ENCODE measurements around the gene HIPK4.
A peak's percentile ranks its signal among the peaks of the same experiment; 100 is the strongest.

Gene HIPK4

GRCh38 chr19:40365613-40366401 lies 24.2 kb downstream of the HIPK4 start:
- DNase-seq (ENCODE audit: low spot score): no peak

GRCh38 chr19:40365010-40365409 lies 25.0 kb downstream of the HIPK4 start:
- no peak for DNase-seq (ENCODE audit: low spot score)

- DNase-seq (ENCODE audit: low spot score): no peak
Observed at GRCh38 chr19:40363069-40363468, 26.9 kb downstream of the HIPK4 start.

GRCh38 chr19:40362160-40362559 lies 27.8 kb downstream of the HIPK4 start:
- DNase-seq (ENCODE audit: low spot score): no peak

- no peak for DNase-seq (ENCODE audit: low spot score)
Observed at GRCh38 chr19:40360708-40361241, 29.2 kb downstream of the HIPK4 start.

- no peak for DNase-seq (ENCODE audit: low spot score)
Observed at GRCh38 chr19:40360020-40360707, 29.8 kb downstream of the HIPK4 start.

DNA sequence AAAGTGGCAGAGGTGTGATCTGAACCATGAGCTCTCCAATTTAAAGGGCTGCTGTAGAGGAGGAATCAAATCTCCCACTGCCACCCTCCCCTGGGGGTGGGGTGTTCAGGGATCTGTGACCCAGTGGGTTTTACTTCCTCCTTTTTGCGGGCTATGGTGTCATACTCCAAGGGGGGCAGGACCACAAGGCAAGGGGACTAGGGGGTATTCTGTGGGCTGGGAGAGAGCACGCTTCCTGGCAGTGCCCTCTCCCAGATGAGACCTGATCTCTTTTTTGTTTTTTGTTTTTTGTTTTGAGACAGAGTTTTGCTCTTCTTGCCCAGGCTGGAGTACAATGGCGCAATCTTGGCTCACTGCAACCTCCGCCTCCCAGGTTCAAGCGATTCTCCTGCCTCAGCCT lies 31.2 kb downstream of the HIPK4 start:
- DNase-seq (ENCODE audit: low spot score): no peak

DNA sequence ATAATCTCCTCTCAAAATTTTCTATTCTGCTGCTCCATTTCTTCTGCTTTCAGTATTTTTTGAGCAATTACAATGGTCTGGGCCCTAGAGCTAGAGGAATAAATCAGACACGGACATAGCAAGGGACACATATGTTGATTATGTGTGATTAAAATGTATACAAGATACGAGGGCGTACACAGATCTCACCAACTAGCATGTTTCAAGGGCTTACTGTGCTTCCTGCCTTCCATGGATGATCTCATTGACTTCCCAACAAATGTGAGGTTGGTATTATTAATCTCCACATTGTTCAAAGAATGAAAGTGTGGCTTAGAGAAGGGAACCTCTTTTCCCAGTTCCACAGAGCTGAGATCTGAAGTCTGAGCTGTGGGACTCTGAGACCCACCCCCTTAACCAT lies 32.3 kb downstream of the HIPK4 start:
- DNase-seq (ENCODE audit: low spot score): no peak

DNA sequence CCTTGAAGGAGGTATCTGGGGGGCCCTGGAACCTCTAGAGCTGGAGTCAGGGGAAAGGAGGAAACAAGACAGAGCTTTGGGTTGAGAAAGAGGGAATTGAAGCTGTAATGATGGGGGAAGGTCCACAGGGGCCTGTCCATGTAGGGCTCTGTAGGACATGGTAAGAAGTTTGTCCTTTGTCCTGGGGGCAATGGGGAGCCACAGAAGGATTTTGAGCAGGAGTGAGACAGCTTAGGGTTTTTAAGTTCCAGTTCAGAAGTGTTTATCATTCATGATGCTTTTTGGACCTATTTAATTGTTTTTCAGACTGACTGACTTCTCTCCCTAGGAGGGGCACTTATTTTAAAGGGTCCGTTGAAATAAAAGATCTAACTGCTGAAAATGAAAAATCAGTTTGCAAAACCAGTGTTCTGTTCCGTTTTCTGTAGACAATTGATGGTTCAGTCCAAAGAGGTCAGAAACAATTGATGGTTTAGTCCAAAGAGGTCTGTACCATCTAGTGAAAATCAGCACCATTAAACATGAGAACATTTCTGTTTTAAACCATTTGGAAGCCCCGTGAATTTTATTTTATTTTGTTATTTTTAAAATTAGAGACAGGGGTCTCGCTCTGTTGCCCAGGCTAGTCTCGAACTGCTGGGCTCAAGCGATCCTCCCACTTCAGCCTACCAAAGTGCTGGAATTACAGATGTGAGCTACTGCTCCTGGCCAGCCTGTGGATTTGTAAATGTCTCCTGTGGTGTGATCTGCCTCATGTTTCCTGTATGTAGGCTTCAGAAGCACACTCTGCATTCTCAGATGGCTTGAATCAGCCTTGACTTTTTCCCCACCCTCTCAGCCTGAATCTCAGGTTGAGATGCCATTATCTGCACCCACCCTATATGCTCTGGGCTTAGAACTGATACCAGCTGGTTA lies 33.0 kb downstream of the HIPK4 start:
- no peak for DNase-seq (ENCODE audit: low spot score)

- no peak for DNase-seq (ENCODE audit: low spot score)
Observed at GRCh38 chr19:40355975-40356680, 33.9 kb downstream of the HIPK4 start.

DNA sequence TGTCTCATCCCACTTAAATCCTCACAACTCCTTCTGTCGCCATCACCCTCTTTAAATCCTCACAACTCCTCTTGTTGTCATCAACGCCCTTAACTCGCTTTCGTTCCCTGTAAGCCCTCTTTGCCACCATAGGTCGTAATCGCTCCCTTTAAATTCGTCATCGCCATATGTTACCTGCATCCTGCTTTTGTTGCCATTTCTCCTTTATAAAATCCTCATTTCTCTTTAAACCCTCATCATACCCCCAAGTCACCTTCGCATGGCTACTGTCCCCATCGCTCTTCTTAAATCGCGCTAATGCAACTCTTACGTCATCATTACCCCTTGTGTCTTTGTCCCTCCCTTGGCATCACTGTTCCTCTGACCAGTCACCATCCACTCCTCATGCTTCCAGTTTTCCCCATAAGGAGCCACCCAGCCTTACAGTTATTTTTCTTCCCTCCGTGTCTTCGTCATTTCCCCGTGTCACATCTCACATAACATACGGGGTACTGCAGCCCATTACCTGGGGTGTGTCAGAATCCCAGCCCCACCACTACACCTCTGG lies 40.9 kb downstream of the HIPK4 start:
- no peak for DNase-seq (ENCODE audit: low spot score)

GRCh38 chr19:40348125-40348913 lies 41.7 kb downstream of the HIPK4 start, which contains the start of the genes C19orf47 and PLD3:
C19orf47 (minus strand) TSS chr19:40348397; CDS start chr19:40341857, 6,540 bp downstream.
PLD3 (plus strand) TSS chr19:40348695; CDS start chr19:40366484, 17,789 bp downstream.
- peak; percentile 100 for DNase-seq (ENCODE audit: low spot score)

- DNase-seq (ENCODE audit: low spot score): no peak
Observed at GRCh38 chr19:40344422-40344821, 45.6 kb downstream of the HIPK4 start.

- DNase-seq (ENCODE audit: low spot score): no peak
Observed at GRCh38 chr19:40342644-40343311, 47.2 kb downstream of the HIPK4 start.

GRCh38 chr19:40341601-40342482 lies 48.1 kb downstream of the HIPK4 start:
- DNase-seq (ENCODE audit: low spot score): no peak

DNA sequence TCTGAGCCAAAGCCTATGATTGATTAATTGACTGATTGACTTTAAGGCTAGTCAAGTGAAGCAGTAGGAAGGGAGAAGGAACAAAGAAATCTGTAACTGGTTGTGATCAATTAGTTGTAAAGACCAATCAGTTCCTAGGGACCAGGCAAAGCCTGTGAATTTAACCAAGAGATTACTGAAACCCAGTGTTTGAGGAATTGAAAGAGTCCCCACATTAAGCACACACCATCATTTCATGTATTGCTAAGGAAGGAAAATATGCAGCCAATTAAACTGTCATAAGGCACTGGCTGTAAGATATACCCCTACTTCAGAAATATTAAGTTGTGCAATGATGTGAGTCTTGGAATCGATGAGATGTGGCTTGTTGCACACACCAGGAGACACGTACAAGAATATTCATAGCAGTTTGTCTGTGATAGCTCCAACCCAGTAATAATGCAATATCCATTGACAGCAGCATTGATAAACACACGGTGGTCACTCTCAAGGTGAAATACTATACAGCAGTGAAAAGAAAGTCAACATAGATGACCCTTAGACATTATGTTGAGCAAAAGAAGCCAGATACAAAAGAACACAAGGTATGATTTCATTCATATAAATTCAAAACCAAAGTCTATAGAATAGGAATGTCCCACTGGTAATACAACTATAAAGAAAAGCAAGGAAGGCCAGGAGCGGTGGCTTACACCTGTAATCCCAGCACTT lies 50.8 kb downstream of the HIPK4 start:
- DNase-seq (ENCODE audit: low spot score): no peak

DNA sequence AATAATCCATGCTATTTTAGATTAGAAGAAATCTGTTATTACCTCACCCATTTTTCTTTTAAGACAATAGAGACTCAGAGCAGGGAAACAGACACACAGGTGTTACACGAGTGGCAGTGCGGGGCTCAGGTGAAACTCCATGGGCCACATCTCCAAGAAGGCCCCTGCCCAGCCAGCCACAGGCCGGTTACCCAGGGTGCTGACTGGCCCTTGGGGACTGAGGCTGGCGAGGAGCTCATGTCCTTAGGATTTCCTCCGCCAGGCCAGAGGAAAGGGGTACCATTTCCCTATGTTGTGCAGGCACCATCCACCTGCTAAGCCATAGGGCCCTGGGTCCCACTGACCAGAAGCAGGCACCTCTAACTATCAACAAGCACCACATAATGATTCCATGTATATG lies 52.4 kb downstream of the HIPK4 start:
- DNase-seq (ENCODE audit: low spot score): no peak

GRCh38 chr19:40337107-40337506 lies 52.9 kb downstream of the HIPK4 start:
- DNase-seq (ENCODE audit: low spot score): no peak

Measured in HuH-7.5 (cell line).